RKO (cell line): Measurements from ENCODE around the gene VPS9D1.
"Not testable (repeated sequence)": the region's sequence is repeated elsewhere in the genome, so short reads cannot be mapped to it uniquely, and the experiment has no call there.

Source experiments
- DNase-seq: peaks from one replicate; pipeline ENCODE4 v3.0.0-alpha.2; 2016; ENCODE audit warnings: low spot score

The VPS9D1 gene

DNA sequence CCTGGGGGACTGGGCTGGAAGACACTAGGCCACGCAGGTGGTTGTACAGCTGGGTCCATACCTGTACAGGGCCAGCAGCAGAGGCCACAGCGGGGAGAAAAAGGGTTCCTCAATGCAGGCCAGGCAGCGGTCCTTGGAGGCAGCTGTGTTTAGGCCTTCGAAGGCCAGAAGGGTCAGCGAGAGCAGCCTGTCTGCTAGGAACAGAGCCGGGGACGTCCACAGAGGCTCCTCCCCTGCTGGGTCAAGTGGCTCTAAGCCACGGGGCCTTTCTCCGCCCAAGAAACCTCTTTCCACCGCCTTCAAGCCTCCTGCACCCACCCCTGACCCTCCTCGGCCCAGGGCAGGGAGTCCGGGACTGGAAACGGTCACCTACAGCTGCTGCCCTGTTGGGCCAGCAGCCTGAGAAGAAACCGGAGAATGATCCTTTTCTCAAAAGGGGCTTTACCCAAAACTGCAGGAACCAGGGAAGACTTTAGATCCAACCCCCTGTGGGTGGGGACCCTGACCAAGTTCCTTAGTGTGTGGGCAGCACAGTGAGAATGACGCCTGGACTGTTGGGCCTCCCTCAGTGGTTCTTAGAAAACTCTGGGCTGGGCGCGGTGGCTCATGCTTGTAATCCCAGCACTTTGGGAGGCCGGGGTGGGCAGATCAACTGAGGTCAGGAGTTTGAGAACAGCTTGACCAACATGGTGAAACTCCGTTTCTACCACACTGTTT is 10.8 kb downstream of the VPS9D1 start:
- DNase-seq: no peak

DNA sequence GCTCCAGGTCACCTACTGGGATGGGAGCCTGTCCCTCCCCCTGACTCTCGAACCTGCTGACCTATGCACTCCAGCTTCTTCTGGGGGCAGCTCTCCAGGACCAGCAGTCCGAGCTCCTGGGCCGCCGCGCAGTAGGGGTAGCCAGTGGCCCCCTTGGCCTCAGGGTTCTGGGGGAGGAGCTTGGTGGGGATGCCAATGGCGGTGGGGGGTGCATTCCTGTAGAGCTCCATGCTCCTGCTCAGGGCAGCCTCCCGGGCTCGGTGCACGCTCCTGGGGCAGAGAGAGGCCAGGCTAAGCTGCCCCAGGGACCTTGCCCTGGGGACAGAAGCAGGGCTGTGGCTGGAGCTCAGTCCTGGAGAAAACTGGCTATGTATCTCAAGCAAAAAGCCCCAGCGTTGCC is 11.5 kb downstream of the VPS9D1 start:
- no peak for DNase-seq

DNA sequence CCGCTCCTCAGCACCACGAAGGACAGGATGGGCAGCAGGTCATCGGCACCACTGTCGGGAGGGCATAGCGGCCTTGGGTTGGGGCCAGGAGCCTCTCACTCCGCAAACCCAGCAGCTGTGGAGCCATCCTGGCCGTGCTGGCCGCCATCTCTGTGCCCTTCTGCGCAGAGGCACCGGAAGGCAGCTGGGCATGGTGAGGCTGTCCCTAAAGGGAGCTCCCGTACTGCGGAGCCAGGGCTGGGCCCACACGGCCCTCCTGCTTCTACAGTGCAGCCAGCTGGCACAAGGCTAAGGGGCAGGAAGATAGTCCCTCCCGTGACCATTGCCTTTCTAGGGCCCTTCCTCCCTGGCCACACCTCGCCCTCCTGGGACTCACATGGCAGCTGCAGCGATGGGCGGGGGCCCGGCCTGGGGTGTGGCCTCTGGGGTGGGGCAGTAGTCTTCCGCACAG is 12.2 kb downstream of the VPS9D1 start:
- DNase-seq: no peak

DNA sequence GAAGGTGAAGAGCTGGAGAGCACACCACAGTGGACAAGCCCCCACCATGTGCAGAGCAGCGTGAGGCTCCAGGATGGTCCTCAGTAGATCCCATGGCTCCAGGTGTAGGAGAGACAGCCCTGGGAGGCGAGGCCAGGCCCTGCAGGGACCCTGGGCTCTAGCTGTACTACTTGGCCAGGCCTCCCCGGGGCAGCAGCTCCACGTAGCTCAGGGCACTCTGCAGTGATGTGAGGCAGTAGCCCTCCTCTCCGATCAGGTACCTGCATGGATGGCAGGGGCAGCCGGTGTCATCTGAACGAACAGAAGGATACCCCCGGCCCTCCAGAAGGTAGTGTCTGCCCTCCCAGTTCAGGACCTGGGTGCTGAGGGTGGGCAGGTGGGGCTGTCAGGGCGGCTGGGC is 13.0 kb downstream of the VPS9D1 start:
- DNase-seq: no peak

DNA sequence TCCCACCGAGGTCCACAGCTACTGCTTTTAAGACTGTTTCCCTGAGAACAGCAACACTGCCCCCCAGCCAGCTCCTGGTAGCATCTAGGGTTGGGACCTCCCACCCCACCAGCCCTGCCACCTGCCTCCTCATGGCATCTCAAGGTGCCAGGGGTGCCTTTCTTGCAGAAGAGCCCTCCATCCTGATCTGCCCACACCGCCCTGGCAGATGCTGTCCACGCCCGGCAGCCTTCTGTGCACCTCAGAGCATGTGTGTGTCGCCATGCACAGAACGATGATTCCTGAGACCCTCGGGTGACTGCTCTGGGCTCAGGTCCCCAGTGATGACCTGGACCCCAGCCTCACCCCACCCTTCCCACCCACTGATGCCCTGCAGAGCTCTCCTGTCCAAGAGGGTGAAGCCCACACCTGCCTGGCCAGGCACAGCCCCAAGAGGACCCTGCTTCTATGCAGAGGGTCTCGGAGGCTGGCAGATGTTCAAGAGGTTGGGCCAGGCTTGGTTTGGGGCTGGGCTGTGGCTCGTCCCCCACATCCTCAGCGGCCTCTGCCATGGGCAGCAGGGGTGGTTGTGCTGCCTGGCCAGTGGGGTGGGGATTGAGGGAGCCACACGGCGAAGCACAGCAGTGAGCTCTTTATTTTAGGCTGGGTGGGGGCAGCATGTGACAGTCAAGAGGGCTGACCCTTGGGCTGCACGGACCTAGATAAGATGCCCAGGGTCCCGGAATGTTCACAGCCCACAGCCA is 14.0 kb downstream of the VPS9D1 start:
- DNase-seq: no peak

DNA sequence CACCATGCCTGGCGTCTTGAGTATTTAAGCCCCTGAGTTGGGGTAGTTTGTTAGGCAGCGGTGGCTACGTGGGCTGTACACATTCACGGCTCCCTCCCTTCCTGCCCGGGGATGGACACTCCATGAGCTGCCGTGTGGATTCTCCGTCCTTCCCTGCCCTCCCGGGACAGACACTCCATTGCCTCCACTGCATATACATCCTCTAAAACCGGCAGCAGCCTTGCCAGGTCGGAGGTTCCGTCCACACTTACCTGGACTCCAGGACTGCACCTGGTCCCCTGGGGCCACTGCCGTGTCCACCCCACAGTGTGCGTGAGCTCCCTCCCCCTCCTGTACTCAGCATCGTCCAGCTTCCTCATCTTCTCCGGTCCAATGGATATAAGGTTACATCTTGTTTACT is 15.7 kb downstream of the VPS9D1 start:
- no peak for DNase-seq

DNA sequence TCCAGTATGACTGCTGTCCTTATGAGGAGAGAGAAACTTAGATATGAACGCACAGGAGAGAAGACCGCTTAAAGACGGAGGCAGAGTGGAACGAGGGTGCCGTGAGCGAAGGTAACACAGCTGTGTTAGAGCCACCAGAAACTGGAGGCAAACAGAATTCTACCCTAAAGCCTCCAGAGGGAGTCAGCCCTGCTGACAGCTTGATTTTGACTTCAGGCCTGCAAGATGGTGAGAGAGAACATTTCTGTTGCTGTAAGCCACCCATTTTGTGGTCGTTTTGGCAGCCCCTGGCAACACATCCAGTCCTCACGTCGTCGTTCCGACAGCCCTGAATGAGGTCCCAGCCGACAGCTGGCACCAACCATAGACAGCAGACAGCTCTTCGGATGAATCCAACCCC is 16.4 kb downstream of the VPS9D1 start:
- no peak for DNase-seq

DNA sequence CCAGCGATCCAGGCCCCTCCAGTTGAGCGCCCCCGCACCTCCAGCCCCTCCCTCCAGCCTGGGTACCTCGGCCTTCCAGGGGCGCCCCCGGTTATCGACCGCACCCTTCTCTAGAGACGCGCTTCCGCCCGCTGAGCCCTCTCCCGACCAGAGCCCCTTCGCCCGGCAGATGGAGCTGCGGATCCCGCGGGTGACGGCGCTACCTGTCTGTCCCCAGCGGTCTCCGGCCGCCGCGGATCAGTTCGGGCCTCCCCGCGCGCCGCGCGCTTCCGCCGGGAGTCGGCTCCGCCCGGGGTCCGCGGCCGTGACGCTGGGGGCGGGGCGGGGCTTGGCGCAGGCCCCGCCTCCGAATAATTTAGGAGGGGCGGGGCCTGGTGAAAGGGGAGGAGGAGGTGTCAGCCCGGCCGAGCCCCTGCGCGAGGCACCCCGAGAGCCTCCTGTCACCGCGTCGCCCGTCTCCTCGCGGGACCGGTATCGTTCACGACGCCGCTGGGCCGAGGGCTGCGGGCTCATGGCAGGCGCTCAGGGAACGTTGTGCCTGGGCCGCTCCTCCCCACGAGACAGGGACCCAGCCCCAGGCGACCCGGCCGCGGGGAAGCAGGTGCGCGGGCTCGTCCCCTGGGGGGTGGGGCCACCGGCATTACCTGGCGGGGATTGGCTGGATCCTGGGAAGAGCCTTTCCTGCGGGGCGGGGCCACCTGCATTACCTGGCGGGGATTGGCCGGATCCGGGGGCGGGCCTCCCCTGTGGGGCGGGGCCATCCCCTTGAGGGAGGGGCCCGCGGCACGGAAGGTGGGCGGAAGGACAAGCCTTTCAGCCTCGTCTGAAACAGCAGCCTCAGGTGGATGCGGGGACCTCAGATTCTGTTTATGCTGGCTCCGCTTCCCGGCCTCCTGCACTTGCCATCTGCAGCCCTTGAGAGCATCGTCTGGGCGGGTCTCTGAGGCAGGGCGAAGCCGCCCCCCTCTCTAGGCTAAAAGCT is 19.0 kb downstream of the VPS9D1 start, which contains the start of gene SPATA2L:
Gene SPATA2L (minus strand): TSS at position 281 of the 982 bp plus-strand sequence. CDS start 473 bp downstream, outside the sequence.
- peak; percentile 88 for DNase-seq

DNA sequence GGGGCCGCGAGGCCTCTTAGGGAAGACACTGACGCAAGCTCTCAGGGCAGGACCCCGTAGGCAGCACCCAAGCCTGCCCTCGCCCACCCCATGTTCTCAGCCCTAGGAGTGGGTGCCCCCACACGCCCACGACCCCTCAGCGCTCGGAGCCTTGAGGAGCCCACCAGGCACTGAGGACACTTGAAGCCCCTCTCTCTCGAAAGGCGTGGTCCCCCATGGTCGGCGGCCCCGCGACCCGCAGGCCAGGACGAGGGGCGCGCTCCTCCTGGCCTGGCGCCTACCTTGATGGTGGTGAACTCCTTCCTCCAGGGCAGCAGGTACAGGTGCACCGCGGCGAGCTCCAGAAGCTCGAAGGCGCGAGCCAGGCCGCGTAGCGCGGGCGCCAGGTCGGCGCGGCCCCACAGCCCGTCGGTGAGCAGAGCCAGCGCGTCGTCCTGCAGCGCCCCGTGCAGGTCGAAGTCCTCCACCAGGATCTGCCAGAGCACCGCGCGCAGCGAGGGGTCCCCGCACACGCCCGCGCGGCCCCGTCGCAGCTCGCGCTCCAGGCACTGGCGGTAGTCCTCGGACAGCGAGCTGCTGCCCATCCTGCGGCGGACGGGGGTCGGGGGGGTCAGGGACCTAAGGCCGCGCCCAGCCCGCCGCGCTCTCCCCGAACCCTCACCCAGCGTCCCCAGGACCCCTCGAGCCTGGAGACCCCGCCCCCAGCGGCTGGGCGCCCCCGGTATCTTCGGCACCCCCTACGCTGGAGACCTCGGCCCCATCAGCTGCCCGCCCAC is 19.9 kb downstream of the VPS9D1 start:
- peak; percentile 77 for DNase-seq

DNA sequence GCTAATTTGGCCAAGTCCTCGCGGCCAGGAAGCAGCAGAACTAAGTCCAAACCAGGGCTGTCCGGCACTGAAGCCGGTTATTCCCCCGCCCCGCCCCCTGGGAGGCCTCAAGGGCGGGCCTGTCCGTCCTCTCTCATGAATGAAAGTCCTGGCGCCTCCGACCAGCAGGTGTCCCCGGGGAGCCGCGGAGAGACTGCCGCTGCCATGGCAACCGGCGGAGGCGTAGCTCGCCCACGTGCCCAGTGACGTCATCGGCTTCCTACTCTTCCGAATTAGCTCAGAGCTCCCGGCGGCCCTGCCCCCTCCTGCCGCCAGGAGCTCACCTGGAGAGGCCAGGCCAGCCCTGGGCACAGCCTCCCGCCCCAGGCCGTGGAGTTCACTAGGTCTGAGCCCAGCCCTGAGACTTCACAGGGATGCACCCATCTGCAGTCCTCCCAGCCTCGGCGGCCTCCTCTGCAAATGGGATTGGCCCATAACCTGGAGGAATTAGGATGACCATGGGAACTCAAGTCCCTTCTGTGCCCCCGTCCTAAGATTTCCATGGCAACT is 20.5 kb downstream of the VPS9D1 start:
- peak; percentile 100 for DNase-seq

DNA sequence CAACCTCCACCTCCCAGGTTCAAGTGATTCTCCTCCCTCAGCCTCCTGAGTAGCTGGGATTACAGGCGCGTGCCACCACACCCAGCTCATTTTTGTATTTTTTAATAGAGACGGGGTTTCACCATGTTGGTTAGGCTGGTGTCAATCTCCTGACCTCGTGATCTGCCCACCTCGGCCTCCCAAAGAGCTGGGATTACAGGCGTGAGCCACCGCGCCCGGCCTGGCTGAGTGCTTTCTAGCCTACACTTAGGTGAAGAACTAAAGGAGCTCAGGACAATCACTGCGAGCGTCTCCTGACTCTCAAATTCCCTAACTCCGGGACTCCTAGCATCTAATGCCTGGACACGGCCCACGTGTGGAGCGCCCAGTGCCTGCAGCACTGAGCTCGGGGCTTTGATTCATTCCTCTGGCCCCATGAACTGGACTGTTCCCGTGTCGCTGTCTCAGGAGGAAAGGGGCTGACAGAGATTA is 21.0 kb downstream of the VPS9D1 start:
- DNase-seq: not testable (repeated sequence)

DNA sequence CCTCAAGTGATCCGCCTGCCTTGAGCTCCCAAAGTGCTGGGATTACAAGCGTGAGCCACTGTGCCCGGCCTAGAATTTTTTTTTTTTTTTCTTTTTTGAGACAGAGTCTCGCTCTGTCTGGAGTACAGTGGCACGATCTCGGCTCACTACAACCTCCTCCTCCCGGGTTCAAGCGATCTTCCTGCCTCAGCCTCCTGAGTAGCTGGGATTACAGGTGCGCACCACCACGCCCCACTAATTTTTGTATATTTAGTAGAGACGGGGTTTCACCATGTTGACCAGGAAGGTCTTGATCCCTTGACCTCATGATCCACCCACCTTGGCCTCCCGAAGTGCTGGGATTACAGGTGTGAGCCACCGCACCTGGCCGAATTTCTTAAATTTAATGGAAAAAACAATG is 22.0 kb downstream of the VPS9D1 start:
- DNase-seq: not testable (repeated sequence)

DNA sequence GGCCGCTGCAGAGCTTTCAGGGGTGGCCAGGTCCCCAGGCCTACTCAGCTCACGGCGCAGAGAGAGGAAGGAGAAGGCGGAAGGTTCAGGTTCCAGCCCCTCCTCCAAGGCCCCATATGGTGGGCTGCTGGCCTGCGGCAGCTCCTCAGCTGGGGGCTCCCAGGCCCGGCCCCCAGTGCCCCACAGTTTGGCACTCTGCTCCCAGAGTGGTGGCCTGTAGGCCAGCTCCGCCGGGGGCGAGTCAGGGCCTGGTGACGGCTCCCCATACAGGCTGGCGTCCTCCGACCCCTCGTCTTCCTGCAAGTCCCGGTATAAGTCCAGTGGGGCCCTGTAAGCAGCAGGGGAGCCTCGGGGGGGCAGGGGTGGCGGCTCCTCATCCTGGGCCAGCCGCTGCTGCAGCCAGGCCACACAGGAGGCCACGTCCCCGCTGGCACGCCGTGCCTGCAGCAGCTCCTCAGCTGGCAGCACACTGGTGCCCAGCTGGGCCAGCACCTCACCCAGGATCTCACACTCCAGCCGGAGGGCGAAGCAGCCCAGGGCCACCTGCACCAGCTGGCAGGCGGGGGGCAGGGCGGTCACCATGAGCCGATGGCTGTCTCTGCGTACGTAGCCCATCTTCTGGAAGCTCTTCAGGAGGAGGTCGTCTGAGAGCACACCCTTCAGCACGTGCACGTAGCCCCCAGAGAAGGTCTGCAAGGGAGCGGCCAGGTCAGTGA is 22.9 kb downstream of the VPS9D1 start:
- no peak for DNase-seq

DNA sequence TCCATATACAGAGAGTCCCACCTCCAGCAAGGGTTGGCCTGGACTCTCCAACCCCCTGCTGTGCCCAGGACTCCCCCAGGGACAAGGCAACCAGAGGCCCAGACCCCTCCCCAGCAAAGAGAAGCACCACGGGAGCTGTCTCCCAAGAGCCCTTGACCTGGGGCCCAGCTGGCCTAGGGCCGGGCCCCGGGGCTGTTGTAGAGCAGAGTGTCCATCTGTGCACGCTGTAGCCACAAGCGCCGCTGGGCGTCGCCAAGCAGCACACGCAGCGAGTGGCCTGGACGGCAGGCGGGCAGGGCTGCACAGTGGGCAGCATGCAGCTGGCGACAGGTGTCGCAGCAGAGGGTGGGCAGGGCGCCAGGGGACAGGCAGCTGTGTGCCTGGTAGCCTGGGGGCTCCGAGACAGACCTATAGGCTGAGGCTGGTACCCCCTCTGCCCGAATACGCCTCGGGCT is 23.5 kb downstream of the VPS9D1 start:
- DNase-seq: no peak

DNA sequence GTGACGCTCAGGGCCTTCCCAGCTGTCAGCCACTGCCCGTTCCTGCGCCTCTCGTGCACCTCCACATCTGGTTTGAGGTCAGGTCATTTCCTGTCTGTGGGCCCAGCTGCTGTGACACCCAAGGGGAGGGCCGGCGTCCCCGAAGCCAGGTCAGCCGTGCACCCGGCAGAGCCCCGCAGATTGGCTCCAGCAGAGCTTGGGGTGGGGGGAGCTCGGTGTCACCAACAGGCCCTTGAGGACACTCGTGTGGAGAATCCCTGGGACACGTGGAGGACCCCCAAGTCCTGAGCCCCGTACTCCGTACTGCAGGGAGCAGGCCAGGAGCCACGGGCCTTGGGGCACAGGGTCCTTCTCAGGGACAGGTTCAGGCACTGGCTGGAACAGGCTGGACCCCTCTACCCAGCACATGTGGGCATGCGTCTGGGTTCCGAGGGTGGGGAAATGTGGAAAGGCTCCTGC is 24.0 kb downstream of the VPS9D1 start:
- DNase-seq: no peak

DNA sequence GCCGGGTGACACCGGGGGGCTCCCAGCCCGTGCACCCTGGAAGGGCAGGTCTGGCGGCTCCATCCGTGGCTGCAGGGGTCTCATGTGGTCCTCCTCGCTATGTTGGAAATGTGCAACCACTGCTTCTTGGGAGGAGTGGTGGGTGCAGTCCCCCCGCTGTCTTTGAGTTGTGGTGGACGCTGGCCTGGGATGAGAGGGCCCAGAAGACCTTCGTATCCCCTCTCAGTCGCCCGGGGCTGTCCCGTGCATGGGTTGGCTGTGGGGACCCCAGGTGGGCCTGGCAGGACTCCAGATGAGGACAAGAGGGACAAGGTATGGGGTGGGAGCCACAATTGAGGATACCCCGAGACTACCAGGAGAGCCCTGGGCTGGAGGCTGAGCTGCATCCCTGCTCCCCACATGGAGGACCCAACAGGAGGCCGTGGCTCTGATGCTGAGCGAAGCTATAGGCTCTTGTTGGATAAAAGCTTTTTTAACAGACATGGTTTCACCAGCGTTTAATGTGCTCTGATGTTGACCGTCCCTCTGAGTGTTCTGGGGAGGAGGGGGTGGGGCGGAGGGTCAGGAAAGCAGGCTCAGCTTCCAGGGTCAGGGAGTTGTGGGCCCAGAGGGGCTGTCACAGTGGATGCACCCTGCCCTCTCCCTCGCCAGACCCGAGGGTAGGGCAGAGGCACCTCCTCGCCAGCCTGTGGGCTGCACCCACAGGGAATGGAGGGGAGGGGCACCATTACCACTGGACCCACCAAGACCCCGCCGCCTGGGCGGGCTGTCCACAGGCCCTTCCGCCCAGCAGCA is 24.6 kb downstream of the VPS9D1 start:
- no peak for DNase-seq

DNA sequence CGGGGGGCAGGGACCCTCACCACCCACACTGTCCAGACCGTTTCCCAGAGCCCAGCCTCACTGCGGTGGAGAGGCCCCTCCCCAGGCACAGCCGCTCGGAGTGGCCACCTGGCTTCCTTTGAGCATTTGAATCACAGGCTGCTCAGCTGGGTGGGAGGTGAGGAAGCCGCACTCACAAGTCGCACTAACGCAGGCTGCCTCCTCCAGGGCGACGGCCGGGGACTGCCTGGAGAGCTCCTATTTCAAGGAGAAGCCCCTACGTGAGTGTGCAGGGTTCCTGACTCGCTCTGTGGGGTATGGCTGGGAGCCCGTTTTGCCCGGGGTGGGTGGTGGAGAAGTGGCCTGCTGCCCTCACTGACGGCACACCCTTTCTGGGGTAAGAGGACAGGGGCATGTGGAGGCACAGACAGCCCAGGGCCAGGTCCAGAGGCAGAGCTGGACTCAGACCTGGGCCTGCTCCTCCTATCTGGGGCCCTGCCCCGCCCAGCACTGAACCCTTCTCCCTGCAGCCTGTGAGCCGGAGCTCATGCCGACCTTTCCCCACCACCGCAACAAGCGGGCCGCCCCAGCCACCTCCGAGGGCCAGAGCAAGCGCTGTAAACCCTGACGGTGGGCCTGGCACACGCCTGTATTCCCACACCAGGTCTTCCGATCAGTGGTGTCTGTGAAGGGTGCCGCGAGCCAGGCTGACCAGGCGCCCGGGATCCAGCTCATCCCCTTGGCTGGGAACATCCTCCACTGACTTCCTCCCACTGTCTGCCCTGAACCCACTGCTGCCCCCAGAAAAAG is 25.4 kb downstream of the VPS9D1 start:
- no peak for DNase-seq

DNA sequence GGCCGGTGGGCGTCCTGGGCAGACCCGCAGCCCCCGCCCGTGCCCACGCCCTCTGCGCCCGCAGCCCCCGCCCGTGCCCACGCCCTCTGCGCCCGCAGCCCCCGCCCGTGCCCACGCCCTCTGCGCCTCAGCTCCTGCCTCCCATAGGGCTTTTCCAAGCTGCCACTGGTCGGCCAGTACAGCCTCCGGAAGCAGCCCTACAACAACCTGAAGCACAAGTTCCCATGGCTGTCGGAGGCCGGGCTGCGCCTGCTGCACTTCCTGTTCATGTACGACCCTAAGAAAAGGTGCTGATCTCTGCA is 26.0 kb downstream of the VPS9D1 start:
- DNase-seq: not testable (repeated sequence)
